Measurements from ENCODE around the gene CRHBP. TPM values are rescaled to one million over a fixed set of nuclear protein-coding genes. Genes with fewer than 3 reads are reported as not detected.
"Not testable (repeated sequence)": the region's sequence is repeated elsewhere in the genome, so short reads cannot be mapped to it uniquely, and the experiment has no call there.

Gene CRHBP
- total and polyA plus RNA-seq, 2 donors (not counting 1 experiment from before 2014, with no cell fraction given) = 0.62 to 1.7 TPM

DNA sequence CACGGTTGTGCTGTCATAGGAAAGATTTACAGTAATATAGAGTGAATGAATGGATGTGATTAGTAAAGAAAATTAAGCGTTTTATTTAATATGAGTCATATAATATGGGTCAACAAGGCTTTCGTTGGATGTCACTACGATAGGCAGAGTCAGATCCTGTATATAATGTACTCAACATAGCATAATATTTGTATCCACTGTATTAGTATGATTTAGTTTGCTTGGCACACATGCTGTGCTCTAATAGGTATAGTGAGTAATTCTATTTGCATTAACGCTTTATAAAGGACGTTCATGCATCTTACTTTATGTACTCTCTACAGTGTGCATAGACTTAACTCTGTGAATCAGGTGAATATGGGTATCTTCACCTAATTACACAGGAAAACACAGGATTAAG lies 41.5 kb downstream of the CRHBP start:
- H3K79me2 ChIP-seq (ENCODE audit: control insufficient read depth, insufficient read depth, low read length) = no peaks in the 10 kb centered on the region
- H3K4me2 ChIP-seq (replicated peaks; ENCODE audit: low read depth, low read length, poor library complexity, severe bottlenecking) = no peak overlapping the region
- ATAC-seq (ENCODE audit: low read depth) (no peak), DNase-seq (no peak)
- H3K4me1 ChIP-seq (ENCODE audit: control insufficient read depth in 2 of 2, insufficient read depth in 2 of 2, low read length in 2 of 2) = no peaks in the 10 kb centered on the region
- no peaks in the 10 kb centered on the region for H4K20me1 ChIP-seq (ENCODE audit: control insufficient read depth, insufficient read depth, low read length, poor library complexity, severe bottlenecking)
- no peaks in the 10 kb centered on the region for H3K27me3 ChIP-seq (replicated peaks in 1 of 4; ENCODE audit: control extremely low read depth in 1 of 4, control insufficient read depth in 3 of 4, insufficient read depth in 4 of 4, low read length in 3 of 4)
- WGBS (ENCODE audit: insufficient coverage) = no CpG with 5 or more reads among the region's 6 CpGs
- no peaks in the 10 kb centered on the region for H3K4me1 Mint-ChIP-seq
- peaks cover 3% of the 10 kb centered on the region for H3K27me3 Mint-ChIP-seq
- H3K36me3 ChIP-seq (replicated peaks in 1 of 2; ENCODE audit: control extremely low read depth in 1 of 2, control insufficient read depth in 1 of 2, extremely low read depth in 1 of 2, insufficient read depth in 2 of 2, low read length in 1 of 2) = no peaks in the 10 kb centered on the region
- ChIA-PET CTCF (interaction anchor here (0.7 kb wide), 1 partner anchor 24 kb away, joined by 3 read pairs; no protein-coding TSS in a partner anchor), POLR2A (no interaction called here)
- no peak overlapping the region for H3K4me3 ChIP-seq (ENCODE audit: control extremely low read depth in 1 of 5, extremely low read depth in 1 of 5, insufficient read depth in 1 of 5, low read depth in 2 of 5, low read length in 4 of 5)
- H3K27ac Mint-ChIP-seq = no peak overlapping the region
- intact Hi-C loops (cut with micrococcal nuclease) = no loop called here
- no peaks in the 10 kb centered on the region for H3K9me3 ChIP-seq (ENCODE audit: control extremely low read depth in 1 of 3, control insufficient read depth in 2 of 3, insufficient read depth in 1 of 3, low read length in 2 of 3)
- H3K4me3 Mint-ChIP-seq = no peak overlapping the region
- no peaks in the 10 kb centered on the region for H3K9me3 Mint-ChIP-seq (ENCODE audit: insufficient read depth)
- TF ChIP-seq EZH2 (IDR thresholded peaks at IDR 0.05; ENCODE audit: borderline replicate concordance, insufficient read depth, low read depth, low read length, poor library complexity, severe bottlenecking) = no peak
- TF ChIP-seq, protein P1, sequence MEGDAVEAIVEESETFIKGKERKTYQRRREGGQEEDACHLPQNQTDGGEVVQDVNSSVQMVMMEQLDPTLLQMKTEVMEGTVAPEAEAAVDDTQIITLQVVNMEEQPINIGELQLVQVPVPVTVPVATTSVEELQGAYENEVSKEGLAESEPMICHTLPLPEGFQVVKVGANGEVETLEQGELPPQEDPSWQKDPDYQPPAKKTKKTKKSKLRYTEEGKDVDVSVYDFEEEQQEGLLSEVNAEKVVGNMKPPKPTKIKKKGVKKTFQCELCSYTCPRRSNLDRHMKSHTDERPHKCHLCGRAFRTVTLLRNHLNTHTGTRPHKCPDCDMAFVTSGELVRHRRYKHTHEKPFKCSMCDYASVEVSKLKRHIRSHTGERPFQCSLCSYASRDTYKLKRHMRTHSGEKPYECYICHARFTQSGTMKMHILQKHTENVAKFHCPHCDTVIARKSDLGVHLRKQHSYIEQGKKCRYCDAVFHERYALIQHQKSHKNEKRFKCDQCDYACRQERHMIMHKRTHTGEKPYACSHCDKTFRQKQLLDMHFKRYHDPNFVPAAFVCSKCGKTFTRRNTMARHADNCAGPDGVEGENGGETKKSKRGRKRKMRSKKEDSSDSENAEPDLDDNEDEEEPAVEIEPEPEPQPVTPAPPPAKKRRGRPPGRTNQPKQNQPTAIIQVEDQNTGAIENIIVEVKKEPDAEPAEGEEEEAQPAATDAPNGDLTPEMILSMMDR (IDR thresholded peaks at IDR 0.05) = no peak
- H3K27ac ChIP-seq (ENCODE audit: low read length in 2 of 2) = no peak overlapping the region
- H2AFZ ChIP-seq (ENCODE audit: insufficient read depth, low read depth, low read length, poor library complexity, severe bottlenecking) = no peak overlapping the region
- no peak overlapping the region for H3K9ac ChIP-seq (ENCODE audit: low read length)

DNA sequence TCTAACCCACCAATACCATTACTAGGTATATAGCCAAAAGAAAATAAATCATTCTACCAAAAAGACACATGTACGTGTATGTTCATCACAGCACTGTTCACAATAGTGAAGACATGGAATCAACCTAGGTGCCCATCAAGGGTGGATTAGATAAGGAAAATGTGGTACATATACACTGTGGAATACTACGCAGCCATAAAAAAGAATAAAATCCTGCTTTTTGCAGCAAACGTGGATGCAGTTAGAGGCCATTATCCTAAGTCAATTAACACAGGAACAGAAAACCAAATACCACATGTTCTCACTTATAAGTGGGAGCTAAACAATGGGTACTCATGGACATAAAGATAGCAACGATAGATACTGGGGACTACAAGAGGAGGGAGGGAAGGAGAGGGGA lies 45.4 kb downstream of the CRHBP start:
- CTCF ChIA-PET; H3K4me1 ChIP-seq (ENCODE audit: control insufficient read depth in 2 of 2, insufficient read depth in 2 of 2, low read length in 2 of 2); intact Hi-C loops (cut with micrococcal nuclease); H3K4me1 Mint-ChIP-seq; H3K4me3 ChIP-seq (ENCODE audit: control extremely low read depth in 1 of 5, extremely low read depth in 1 of 5, insufficient read depth in 1 of 5, low read depth in 2 of 5, low read length in 4 of 5); H3K27ac Mint-ChIP-seq; ATAC-seq (ENCODE audit: low read depth); H2AFZ ChIP-seq (ENCODE audit: insufficient read depth, low read depth, low read length, poor library complexity, severe bottlenecking); DNase-seq; H3K4me3 Mint-ChIP-seq; POLR2A ChIA-PET; H3K27ac ChIP-seq (ENCODE audit: low read length in 2 of 2); H3K79me2 ChIP-seq (ENCODE audit: control insufficient read depth, insufficient read depth, low read length); H3K9me3 ChIP-seq (ENCODE audit: control extremely low read depth in 1 of 3, control insufficient read depth in 2 of 3, insufficient read depth in 1 of 3, low read length in 2 of 3); H3K4me2 ChIP-seq (replicated peaks; ENCODE audit: low read depth, low read length, poor library complexity, severe bottlenecking); H3K27me3 ChIP-seq (replicated peaks in 1 of 4; ENCODE audit: control extremely low read depth in 1 of 4, control insufficient read depth in 3 of 4, insufficient read depth in 4 of 4, low read length in 3 of 4); H3K9ac ChIP-seq (ENCODE audit: low read length); H3K9me3 Mint-ChIP-seq (ENCODE audit: insufficient read depth); H4K20me1 ChIP-seq (ENCODE audit: control insufficient read depth, insufficient read depth, low read length, poor library complexity, severe bottlenecking); H3K36me3 ChIP-seq (replicated peaks in 1 of 2; ENCODE audit: control extremely low read depth in 1 of 2, control insufficient read depth in 1 of 2, extremely low read depth in 1 of 2, insufficient read depth in 2 of 2, low read length in 1 of 2): not testable (repeated sequence)
- H3K27me3 Mint-ChIP-seq = peaks cover 10% of the 10 kb centered on the region
- no CpG with 5 or more reads among the region's 4 CpGs for WGBS (ENCODE audit: insufficient coverage)
